ENCODE data around the gene ATOH8. TPM values are rescaled to one million over a fixed set of nuclear protein-coding genes. Genes with fewer than 3 reads are reported as not detected.

ATOH8 gene
- total and polyA plus RNA-seq, 2 donors (not counting 1 experiment from before 2014, with no cell fraction given): not detected

- 90% methylated on average over 5 of the region's 6 CpGs for WGBS (ENCODE audit: insufficient coverage)
- no peaks in the 10 kb centered on the region for H4K20me1 ChIP-seq (ENCODE audit: control insufficient read depth, insufficient read depth, low read length, poor library complexity, severe bottlenecking)
- no peak for TF ChIP-seq EZH2 (IDR thresholded peaks at IDR 0.05; ENCODE audit: borderline replicate concordance, insufficient read depth, low read depth, low read length, poor library complexity, severe bottlenecking)
- no peak for TF ChIP-seq CTCF (IDR thresholded peaks at IDR 0.05)
- H2AFZ ChIP-seq (ENCODE audit: insufficient read depth, low read depth, low read length, poor library complexity, severe bottlenecking): no peak overlapping the region
- no peak overlapping the region for H3K4me3 ChIP-seq (ENCODE audit: control extremely low read depth in 1 of 5, extremely low read depth in 1 of 5, insufficient read depth in 1 of 5, low read depth in 2 of 5, low read length in 4 of 5)
- no peaks in the 10 kb centered on the region for H3K36me3 ChIP-seq (replicated peaks in 1 of 2; ENCODE audit: control extremely low read depth in 1 of 2, control insufficient read depth in 1 of 2, extremely low read depth in 1 of 2, insufficient read depth in 2 of 2, low read length in 1 of 2)
- ATAC-seq (ENCODE audit: low read depth): no peak
- no peak overlapping the region for H3K27ac ChIP-seq (ENCODE audit: low read length in 2 of 2)
- H3K4me1 Mint-ChIP-seq: no peaks in the 10 kb centered on the region
- ChIA-PET CTCF (interaction anchor here (0.6 to 1.5 kb wide), 5 partner anchors 13 to 98 kb away, joined by 3 to 4 read pairs (median 3); no protein-coding TSS in a partner anchor), POLR2A (no interaction called here)
- no peaks in the 10 kb centered on the region for H3K79me2 ChIP-seq (ENCODE audit: control insufficient read depth, insufficient read depth, low read length)
- H3K9me3 ChIP-seq (ENCODE audit: control extremely low read depth in 1 of 3, control insufficient read depth in 2 of 3, insufficient read depth in 1 of 3, low read length in 2 of 3): no peaks in the 10 kb centered on the region
- H3K4me1 ChIP-seq (ENCODE audit: control insufficient read depth in 2 of 2, insufficient read depth in 2 of 2, low read length in 2 of 2): no peaks in the 10 kb centered on the region
- no peak overlapping the region for H3K4me3 Mint-ChIP-seq
- no peak overlapping the region for H3K27ac Mint-ChIP-seq
- H3K4me2 ChIP-seq (replicated peaks; ENCODE audit: low read depth, low read length, poor library complexity, severe bottlenecking): no peak overlapping the region
- peaks cover 0 to 5% (median 2%) of the 10 kb centered on the region in 4 experiments for H3K27me3 ChIP-seq (replicated peaks in 1 of 4; ENCODE audit: control extremely low read depth in 1 of 4, control insufficient read depth in 3 of 4, insufficient read depth in 4 of 4, low read length in 3 of 4)
- DNase-seq: no peak
- H3K27me3 Mint-ChIP-seq: peaks cover 16% of the 10 kb centered on the region
- H3K9me3 Mint-ChIP-seq (ENCODE audit: insufficient read depth): no peaks in the 10 kb centered on the region
- intact Hi-C loops (cut with micrococcal nuclease): loop anchor here (10.0 kb wide), 1 partner anchor 162 kb away; the partner anchor contains the start of gene ST3GAL5
- H3K9ac ChIP-seq (ENCODE audit: low read length): no peak overlapping the region
Measured at GRCh38 chr2:85722519-85722918, 31.3 kb upstream of the ATOH8 start.

GRCh38 chr2:85723707-85724360 is 30.0 kb upstream of the ATOH8 start:
- H3K9ac ChIP-seq (ENCODE audit: low read length): no peak overlapping the region
- H3K79me2 ChIP-seq (ENCODE audit: control insufficient read depth, insufficient read depth, low read length): no peaks in the 10 kb centered on the region
- TF ChIP-seq EZH2 (IDR thresholded peaks at IDR 0.05; ENCODE audit: borderline replicate concordance, insufficient read depth, low read depth, low read length, poor library complexity, severe bottlenecking) (no peak), CTCF (IDR thresholded peaks at IDR 0.05) (no peak)
- Mint-ChIP-seq H3K9me3 (ENCODE audit: insufficient read depth) (no peaks in the 10 kb centered on the region), H3K4me1 (no peaks in the 10 kb centered on the region), H3K4me3 (no peak overlapping the region), H3K27ac (no peak overlapping the region), H3K27me3 (peaks cover 23% of the 10 kb centered on the region)
- peaks cover 0 to 8% (median 5%) of the 10 kb centered on the region in 4 experiments for H3K27me3 ChIP-seq (replicated peaks in 1 of 4; ENCODE audit: control extremely low read depth in 1 of 4, control insufficient read depth in 3 of 4, insufficient read depth in 4 of 4, low read length in 3 of 4)
- DNase-seq (no peak), ATAC-seq (ENCODE audit: low read depth) (no peak)
- no peak overlapping the region for H3K4me2 ChIP-seq (replicated peaks; ENCODE audit: low read depth, low read length, poor library complexity, severe bottlenecking)
- peaks cover 2% of the 10 kb centered on the region in 2 donors for H3K4me1 ChIP-seq (ENCODE audit: control insufficient read depth in 2 of 2, insufficient read depth in 2 of 2, low read length in 2 of 2)
- no peak overlapping the region for H3K27ac ChIP-seq (ENCODE audit: low read length in 2 of 2)
- intact Hi-C loops (cut with micrococcal nuclease): loop anchor here (10.0 kb wide), 1 partner anchor 161 kb away; the partner anchor contains the start of gene ST3GAL5
- ChIA-PET CTCF (interaction anchor here (0.6 to 3.6 kb wide), 12 partner anchors 8 to 356 kb away, joined by 3 to 10 read pairs (median 4); no protein-coding TSS in a partner anchor), POLR2A (no interaction called here)
- H3K9me3 ChIP-seq (ENCODE audit: control extremely low read depth in 1 of 3, control insufficient read depth in 2 of 3, insufficient read depth in 1 of 3, low read length in 2 of 3): no peaks in the 10 kb centered on the region
- WGBS (ENCODE audit: insufficient coverage): no CpG with 5 or more reads among the region's 2 CpGs
- no peak overlapping the region for H2AFZ ChIP-seq (ENCODE audit: insufficient read depth, low read depth, low read length, poor library complexity, severe bottlenecking)
- no peak overlapping the region for H3K4me3 ChIP-seq (ENCODE audit: control extremely low read depth in 1 of 5, extremely low read depth in 1 of 5, insufficient read depth in 1 of 5, low read depth in 2 of 5, low read length in 4 of 5)
- H4K20me1 ChIP-seq (ENCODE audit: control insufficient read depth, insufficient read depth, low read length, poor library complexity, severe bottlenecking): no peaks in the 10 kb centered on the region
- no peaks in the 10 kb centered on the region for H3K36me3 ChIP-seq (replicated peaks in 1 of 2; ENCODE audit: control extremely low read depth in 1 of 2, control insufficient read depth in 1 of 2, extremely low read depth in 1 of 2, insufficient read depth in 2 of 2, low read length in 1 of 2)
